NCI-H2081 (cell line): Measurements from ENCODE around the gene ADGRG7.
A peak's percentile ranks its signal among the peaks of the same experiment; 100 is the strongest.

ENCODE experiments used
- DNase-seq, 2 experiments: peaks; one replicate each; lab custom pipeline; 2025; lab: John Stamatoyannopoulos, UW

ADGRG7 gene

DNA sequence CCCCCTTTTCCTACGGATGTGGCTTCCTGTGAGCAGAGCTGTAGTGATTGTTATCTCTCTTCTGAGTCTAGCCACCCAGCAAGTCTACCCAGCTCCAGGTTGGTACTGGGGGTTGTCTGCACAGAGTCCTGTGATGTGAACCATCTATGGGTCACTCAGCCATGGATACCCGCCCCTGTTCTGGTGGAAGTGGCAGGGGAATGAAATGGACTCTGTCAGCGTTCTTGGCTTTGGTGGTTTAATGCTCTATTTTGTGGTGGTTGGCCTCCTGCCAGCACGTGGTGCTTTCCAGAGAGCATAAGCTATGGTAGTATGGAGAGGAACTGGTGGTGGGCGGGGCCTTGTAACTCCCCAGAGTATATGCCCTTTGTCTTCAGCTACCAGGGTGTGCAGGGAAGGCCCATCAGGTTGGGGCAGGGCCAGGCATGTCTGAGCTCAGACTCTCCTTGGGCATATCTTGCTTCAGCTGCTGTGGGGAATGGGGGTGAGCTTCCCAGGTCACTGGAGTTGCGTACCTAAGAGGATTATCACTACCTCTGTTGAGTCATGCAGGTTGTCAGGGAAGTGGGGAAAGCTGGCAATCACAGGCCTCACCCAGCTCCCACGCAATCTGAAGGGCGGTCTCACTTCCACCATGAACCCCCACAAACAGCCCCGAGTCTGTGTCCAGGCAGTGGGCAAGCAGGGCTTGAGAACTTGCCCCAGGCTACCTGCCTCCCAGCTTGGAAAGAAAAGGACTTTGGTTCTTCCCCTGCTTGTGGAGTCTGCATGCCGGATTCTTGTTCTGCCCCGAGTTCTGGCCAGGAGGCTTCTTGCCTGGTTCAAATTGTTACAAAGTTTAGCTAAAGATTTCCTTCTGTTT, 9.0 kb upstream of the ADGRG7 start:
- no peak for DNase-seq

DNA sequence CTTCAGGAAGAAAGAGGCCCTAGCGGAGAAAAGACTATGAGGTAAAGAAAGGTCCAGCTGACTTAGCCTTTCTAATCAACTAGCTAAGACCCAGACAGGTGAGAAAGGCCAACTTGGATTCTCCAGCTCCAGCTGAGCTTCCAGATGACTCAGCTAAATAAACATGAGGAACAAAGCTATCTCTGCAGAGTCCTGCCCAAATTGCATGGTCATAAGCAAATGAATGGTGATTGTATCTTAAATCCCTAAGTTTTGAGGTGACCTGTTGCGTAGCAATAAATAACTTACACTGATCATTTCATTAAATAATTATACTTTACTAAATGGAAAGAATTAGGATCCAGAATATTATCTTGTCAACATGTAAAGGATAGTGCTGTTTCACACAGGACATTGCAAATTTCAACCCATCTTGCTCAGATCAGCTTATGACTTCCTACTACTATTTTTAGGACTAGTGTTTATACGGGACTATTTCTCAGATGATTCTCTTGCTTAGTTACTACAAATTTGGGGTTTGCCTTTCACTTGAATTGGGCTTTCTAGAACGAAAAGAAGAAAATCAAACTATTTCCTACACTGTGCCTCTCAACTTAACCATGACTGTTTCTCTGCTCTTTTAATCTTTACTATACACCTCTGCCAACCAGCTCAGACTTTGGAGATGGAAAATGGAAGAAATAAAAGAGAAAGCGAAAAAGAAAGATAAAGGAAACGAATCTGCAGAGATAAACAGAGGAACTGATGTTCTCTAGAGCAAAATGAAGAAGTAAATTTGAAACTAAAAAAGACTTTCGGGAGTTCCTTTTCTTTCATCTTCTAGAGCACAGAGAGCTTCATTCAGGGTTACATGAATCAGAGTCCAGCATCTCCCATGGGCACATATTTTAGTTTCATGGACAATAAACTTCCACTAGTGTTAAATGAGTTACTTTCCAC, 6.6 kb upstream of the ADGRG7 start:
- peak in 1 of 2 experiments; percentile 22 for DNase-seq

DNA sequence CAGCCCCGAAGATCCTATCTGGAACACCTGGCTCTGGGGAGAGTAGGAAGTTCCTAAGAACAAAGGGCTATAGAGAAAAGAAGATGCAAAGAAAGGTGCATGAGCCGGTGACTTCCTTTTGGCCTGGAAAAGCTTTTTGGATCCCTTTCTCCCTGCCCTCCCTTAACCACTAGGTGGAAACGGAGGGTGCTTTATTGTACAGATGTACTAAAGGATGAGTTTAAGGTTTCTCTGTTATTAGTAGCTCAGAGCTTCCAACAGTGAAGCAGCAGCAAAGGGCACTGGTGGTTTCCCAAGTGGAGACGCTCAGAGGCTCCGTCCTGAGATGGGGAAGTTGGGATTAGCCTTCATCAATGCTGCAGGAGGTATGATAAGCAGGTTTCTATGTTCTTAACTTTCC, 5.9 kb upstream of the ADGRG7 start:
- peak; percentile 15 to 44 for DNase-seq

DNA sequence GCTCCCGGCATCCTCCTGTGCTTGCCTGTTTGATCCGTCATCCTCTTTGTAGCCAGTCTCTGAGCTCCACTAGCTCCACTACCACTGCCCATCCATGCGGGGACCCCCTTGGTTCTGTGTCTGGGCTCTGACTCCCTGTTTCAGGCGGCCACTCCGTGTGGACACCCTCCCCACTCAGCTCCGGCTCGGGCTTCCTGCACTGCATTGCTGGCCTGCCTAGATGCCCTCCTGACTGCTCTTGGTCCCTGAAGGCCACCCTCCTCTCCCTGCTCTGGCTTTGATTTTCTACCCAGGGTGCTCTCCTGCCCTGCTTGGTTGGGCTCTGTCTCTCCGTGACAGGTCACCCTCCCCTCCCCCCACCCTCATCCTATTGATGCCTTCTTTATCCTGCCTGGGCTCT, 4.0 kb upstream of the ADGRG7 start:
- DNase-seq = no peak

DNA sequence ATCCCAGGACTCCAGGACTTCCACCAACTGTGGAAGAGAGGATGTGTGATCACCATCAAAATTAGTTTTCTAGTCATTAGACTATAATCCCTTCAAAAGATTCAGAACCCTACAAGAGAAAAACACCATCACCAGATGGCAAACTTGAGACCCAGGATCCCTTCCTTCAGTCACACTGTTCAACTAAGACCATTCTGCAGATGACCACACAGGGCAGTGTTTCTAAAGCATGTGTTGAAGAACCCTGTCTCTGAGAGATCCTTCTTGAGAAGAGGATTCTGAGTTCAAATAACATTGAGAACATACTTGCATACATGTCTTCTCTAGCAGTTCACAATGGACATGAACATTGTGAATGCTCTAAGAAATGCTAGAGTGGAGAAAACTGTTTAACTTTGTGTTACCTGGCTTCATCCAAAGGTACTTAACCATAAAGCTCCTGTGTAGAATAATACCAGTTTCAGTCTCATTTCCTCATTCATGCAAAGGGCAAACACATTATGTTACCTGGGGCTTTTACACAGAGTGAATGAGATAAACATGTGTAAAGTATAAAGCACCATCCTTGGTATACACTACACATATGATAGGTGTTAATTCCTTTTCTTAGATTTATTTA, 2.4 kb upstream of the ADGRG7 start:
- DNase-seq = no peak

DNA sequence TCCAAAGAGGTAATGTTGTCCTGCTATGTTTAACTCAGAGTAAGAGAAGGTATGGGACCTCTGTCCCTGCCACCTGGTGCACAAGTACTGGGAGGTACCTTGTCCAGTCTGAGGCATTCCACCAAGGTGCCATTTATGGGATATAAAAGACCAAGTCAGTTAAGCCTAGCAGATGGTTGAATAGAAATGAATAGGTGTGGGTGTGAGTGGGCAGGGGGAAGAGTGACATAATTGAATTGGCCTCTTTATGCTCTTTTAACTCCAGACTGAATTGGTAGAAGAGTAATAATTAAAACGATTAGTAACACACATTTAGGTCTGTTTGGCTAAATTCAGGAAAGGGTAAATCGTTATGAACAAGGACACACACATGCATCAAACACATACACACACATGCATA, 562 bp downstream of the ADGRG7 start:
- DNase-seq = no peak

DNA sequence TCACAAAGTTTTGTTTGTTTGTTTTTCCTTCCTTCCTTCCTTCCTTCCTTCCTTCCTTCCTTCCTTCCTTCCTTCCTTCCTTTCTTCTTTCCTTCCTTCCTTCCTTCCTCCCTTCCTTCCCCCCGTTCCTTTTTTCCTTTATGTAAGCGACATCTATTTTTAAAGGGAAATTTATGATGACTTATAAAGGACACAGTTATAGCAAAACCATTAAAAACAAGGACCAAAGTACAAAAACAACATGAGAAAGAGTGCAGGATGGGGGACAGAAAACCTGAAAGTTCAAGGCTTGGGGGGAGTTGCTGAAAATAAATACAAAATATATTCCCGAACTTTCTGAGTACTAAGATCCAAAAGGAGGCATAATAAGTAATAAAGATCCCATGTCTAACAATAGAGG, 1.8 kb downstream of the ADGRG7 start:
- no peak for DNase-seq

DNA sequence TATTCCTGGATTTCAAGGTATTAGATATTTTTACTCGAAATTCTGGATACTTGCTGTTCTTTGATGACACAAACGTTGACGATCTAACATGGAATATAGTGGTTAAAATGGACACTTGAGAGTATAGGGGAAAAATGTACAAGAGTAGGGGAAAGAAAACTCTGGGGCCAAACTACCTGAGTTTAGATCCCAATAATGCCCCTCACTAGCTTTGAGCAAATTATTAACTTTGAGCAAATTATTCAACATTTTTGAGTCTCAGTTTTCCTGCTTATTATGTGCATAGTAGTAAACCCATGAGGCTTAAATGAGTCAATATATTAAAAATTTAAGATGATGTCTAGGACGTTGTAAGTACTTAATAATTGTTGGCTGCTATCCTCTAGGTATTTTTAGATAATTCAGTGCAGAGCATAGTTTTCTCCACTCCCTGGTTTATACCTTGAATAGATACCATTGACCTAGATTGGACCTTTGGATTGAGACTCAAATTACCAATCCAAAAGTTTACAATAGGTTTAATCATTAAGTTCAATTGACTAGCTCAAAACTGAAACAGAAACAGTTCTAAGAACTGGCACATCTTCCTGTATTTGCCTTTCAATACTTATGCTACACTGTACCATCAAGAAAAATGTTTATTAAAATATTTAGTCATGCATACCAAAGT, 4.5 kb downstream of the ADGRG7 start:
- DNase-seq = no peak

DNA sequence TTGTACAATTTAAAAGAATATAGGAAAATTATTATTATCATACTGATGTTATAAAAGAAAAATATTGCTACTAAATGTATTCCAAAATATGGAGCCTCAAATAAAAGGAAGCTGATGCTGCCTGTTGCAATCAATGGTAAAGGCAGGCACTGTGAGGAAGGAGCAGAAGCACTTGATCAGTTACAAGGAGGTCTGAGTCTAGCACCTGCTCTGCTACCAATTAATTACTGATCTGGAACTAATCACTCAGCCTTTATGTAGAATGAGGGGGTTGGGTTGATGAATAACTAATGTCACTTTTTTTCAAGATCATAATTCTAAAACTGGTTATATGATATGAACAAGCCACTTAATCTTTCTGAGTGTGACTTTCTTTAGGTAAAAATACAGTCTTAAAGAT, 5.5 kb downstream of the ADGRG7 start:
- no peak for DNase-seq

DNA sequence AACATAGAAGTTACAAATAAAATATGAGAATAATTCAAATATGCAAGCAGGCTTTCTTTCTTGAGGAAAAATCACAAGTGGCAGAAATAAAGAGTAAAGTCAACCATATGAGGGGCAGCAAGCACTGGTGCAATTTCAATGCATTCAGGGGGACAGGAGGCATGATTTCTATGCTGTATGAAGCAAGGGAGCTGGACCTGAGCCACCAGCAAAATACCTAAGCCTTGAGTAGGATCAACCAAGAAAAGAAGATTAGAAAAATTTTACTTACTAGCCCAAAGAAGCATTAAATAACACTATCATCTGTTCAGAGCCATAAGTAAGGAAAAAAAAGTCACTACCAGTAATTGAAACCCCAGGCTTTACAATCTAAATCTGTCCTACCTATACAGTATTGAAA, 6.3 kb downstream of the ADGRG7 start:
- no peak for DNase-seq

DNA sequence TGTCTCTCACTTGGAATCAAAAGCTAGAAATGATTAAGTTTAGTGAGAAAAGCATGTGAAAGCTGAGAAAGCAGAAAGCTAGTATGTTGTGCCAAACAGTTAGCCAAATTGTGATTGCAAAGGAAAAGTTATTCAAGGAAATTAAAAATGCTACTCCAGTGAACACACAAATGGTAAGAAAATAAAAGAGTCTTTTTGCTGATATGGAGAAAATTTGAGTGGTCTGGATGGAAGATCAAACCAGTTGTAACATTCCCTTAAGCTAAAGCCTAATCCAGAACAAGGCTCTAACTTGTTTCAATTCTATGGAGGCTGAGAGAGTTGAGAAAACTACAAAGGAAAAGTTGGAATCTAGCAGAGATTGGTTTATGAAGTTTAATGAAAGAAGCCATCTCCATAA, 11.8 kb downstream of the ADGRG7 start:
- no peak for DNase-seq

DNA sequence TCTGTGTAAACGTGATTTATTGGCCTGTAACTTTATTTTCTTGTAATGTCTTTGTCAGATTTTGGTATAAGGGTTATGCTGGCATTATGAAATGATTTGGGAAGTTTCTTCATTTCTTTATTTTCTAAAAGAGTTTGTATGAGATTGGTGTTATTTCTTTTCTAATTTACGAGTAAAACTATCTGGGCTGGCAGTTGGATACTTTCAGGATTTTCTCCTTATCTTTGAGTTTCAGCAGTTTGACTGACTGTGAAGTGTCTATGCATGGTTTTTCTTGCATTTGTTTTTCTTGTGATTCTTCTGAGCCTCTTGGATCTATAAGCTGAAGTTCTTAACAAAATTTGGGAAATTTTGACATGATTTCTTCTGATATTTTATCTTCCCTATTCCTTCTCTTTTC, 18.1 kb downstream of the ADGRG7 start:
- no peak for DNase-seq

DNA sequence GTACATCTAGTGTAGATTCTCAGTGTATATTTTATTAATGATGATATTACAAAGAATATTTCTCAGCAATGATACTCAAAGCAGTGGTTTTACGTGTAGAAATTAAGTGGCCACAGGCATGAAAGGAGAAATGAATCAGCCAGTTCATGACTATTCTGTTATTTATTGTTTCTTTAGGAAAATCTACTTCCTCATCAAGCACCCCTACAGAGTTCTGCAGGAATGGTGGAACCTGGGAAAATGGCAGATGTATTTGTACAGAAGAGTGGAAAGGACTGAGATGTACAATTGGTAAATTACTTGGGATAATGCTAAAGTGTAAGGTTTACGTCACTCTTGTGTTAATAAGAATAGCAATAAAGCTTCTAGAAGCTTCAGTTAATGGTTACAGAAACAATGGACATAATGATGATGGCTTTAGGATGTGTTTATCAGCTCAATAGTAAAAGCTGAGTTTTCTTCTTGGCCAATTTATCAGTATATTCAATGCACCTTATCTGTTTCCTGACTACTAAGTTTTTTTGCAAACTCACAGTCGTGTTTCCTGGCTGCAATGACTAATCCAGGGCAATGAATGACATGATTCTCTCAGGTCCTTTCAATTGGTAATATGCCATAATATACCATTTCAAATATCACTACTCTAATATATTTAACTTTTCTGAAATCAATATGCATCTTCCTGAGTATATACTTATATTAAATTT, 20.2 kb downstream of the ADGRG7 start:
- no peak for DNase-seq

DNA sequence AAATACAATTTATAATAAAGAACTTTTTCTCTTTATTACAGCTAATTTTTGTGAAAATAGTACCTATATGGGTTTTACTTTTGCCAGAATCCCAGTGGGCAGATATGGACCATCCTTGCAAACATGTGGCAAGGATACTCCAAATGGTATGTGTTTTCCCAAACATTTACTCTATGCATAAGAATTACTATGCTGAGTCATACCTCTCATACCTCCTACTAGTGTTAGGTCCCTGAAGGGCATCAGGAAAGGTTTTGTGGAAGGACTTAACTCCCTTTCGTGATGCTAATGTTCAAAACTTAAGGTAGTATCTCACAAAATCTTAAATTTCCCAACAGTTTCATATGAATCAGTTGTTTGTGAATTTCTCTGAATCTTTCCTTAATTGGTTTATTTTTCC, 21.3 kb downstream of the ADGRG7 start:
- no peak for DNase-seq

DNA sequence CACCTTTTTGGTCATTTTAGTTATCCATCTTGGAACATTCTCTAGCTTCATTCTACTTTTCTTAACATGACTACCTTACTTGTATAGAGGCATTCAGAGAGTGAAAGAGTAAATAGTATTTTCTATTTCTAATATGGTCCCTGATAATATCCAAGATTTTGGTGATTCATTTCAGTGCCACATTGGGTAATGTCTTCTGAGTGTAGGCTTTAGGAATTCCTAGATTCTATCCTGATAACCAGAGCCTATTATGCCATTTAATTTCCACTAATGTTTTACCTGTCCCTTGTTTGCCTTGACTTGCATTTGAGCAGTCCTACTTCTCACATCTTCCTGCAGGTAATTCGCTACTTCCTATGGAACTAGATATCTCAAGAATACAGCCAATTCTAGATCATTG, 21.8 kb downstream of the ADGRG7 start:
- DNase-seq = no peak

DNA sequence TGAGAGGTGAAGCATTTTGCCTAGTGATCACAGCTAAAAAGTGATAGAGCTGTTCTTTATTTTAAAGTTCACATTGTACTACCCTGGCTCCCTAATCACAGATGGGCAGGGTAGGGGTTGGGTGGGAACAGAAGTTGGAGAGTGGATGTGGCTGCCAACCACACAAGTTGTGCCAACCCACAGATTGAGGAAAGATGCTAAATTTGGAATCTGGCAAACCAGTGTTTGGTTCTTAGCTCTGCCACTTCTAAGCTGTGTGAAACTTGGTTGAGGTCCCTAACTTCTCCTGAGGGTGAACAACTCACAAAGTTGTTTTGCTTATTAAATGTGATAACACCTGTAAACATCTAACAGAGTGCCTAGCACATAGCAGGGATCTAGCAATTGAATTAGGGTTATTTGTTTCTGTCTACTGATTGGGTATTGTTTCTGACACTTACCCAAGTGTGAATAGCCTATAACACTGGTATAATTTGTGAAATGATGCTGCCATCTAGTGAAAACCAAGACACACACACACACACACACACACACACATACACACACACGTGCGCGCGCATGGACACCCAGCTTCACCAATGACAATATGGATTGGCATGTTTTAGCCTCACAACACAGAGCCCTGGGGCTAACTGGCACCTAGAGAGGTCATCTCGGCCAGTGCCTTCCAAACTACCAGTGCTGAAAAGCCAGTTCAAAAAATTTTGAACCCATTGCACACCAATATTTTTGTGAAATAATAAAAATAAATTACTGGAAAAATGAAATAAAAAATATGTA, 25.3 kb downstream of the ADGRG7 start:
- peak; percentile 26 to 30 for DNase-seq

DNA sequence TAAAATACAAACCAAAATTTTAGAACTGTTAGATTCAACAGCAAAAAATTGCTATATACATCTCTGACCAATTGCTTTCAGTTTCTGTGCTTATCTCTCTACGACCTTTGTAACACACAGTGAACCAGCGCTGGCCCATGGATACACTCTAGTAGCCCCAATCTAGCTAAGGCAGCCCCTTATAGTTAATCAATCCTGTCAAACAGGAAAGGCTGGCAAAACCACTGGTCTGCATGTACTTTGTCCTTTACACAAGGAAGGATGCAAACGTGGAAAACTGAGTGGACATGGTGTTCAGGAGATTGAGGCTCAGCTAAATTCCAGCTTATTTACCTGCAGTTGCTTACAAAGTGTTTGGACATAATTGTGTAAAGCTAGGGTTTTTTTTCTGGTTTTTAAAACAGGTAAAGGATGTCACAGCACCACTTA, 25.9 kb downstream of the ADGRG7 start:
- DNase-seq = no peak

DNA sequence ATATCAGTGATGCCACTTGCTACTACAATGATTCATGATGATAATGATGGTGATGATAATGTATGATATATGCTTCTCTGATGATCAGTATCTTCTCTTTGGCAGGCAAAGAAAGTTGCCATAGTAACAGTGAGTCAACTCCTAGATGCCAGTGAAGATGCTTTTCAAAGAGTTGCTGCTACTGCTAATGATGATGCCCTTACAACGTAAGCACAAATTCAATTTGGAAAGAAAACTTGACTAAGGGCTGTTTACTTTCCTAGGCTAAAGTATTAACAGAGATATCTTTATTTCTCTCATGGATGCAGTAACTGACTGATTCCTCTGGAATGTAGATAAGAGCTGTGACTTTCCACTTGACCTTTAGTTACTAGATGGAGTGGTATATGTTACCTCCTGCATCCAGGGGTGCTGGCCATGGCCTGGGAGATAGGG, 27.8 kb downstream of the ADGRG7 start:
- DNase-seq = no peak

DNA sequence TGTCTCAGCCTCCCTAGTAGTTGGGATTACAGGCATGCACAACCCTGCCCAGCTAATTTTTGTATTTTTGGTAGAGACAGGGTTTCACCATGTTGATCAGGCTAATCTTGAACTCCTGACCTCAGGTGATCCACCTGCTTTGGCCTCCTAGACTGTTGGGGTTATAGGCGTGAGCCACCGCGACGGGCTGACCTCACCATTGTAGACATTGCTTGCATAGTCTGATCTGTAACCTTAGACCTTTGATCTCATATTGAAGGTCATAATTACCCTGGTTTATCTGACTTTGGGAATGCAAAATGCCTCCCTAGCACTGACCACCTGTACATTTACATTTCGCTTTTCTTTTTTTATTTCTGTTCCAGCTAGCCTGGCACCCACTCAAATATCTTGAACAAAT, 31.2 kb downstream of the ADGRG7 start:
- no peak for DNase-seq

DNA sequence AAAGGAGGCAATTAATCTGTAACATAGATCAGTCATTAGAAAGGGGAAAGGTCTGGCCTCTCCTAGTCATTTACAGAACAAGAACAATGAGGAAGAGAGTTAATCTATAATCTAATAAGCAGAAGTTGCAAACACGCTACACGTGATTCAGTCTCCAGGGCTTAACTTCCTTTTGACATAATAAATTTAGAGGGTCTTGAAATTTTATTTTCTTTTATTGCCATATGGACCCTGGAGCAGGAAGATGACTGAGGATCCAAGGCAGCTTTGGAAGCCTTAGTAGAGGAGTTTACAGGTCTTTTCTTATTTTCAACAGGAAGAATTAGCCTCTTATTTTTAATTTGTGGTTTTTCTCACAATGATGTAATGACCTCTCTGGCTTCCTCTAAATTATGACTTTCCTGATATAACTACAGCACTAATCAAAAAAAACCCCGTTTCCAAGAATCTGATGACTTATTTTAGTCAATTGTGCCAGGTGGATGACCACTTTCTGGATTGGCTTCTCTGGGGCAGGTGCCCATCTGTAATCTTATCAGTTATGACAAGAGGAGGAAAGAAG, 32.2 kb downstream of the ADGRG7 start:
- DNase-seq = no peak
